OCI-LY7 (cell line): ENCODE measurements around the gene GTF2I.
"Not testable (repeated sequence)": the region's sequence is repeated elsewhere in the genome, so short reads cannot be mapped to it uniquely, and the experiment has no call there.

ENCODE experiments used
- CTCF ChIP-seq: fragments of 200-600 bp; sonication (generic); conservative IDR thresholded peaks from 2 replicates; pipeline ENCODE4 v1.5.1; 2014; ENCODE audit warnings: mild to moderate bottlenecking, antibody characterized with exemption, low read length, moderate library complexity, mixed read lengths
- EZH2phosphoT487 ChIP-seq: fragments of 200-600 bp; sonication (generic); IDR thresholded peaks from 2 replicates; pipeline ENCODE4 v1.6.1; 2018; ENCODE audit warnings: low read depth, borderline replicate concordance, mild to moderate bottlenecking, mixed run types, antibody characterized with exemption, low read length, moderate library complexity, mixed read lengths

GRCh38 chr7:74775111-74775510 is 117.6 kb downstream of the GTF2I start:
- not testable (repeated sequence) for TF ChIP-seq CTCF, EZH2phosphoT487
